Pulmonary artery endothelial cell (primary cell): ENCODE data around the gene BEND6. TPM values are rescaled to one million over a fixed set of nuclear protein-coding genes. Genes with fewer than 3 reads are reported as not detected.

Source experiments
- DNase-seq: peaks from one replicate; pipeline ENCODE4 v3.0.0-alpha.2; 2011; ENCODE audit warnings: low read depth, low spot score
- total RNA-seq: library from RNA; depleted of rRNA; stranded (reverse); fragments of >200 nt; gene quantifications from 2 replicates; pipeline ENCODE4 v1.2.3, GENCODE V29; 2014

Gene BEND6
- total RNA-seq, 1 donor from 2014 or later, result 1.2 TPM

DNA sequence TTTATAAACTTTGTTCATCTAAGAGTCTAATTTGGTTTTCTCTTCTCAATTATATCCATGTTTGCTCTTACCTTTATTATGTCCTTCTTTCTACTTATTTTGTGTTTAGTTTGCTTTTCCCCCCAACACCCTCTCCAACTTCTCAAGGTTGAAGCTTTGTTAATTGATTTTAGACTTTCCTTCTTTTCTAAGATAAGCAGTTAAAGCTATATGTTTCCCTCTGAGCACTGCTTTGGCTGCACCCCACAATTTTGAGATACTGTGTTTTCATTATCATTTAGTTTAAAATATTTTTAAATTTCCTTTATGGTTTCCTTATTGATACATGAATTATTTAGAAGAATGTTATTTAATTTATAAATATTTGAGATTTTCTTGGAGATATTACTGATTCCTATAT is 13.9 kb upstream of the BEND6 start:
- DNase-seq, result no peak

DNA sequence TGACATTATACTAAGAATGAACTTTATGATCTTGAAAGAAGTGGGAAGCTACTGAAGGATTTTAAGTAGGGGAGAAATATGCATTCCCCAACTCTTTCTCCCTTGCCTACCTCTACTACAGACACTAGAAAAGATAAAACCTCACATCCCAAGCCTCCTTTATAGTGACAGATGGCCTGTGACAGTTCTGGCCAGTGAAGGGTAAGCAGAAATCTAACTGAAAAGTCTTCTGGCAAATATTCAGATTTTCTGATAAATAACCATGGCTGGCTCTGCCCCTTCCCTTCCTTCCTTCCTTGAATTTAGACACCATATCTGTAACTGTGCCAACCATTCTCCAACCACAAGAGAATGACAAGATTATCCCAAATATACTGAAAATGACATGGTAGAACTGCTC is 10.2 kb upstream of the BEND6 start:
- no peak for DNase-seq

- DNase-seq, result no peak
Observed at GRCh38 chr6:56946368-56946767, 8.5 kb upstream of the BEND6 start.

- no peak for DNase-seq
Observed at GRCh38 chr6:56947924-56948323, 7.0 kb upstream of the BEND6 start.

- no peak for DNase-seq
Observed at GRCh38 chr6:56949265-56949664, 5.6 kb upstream of the BEND6 start.

GRCh38 chr6:56949925-56950495 is 4.9 kb upstream of the BEND6 start:
- no peak for DNase-seq

- DNase-seq, result no peak
Observed at GRCh38 chr6:56951049-56951831, 3.7 kb upstream of the BEND6 start.

DNA sequence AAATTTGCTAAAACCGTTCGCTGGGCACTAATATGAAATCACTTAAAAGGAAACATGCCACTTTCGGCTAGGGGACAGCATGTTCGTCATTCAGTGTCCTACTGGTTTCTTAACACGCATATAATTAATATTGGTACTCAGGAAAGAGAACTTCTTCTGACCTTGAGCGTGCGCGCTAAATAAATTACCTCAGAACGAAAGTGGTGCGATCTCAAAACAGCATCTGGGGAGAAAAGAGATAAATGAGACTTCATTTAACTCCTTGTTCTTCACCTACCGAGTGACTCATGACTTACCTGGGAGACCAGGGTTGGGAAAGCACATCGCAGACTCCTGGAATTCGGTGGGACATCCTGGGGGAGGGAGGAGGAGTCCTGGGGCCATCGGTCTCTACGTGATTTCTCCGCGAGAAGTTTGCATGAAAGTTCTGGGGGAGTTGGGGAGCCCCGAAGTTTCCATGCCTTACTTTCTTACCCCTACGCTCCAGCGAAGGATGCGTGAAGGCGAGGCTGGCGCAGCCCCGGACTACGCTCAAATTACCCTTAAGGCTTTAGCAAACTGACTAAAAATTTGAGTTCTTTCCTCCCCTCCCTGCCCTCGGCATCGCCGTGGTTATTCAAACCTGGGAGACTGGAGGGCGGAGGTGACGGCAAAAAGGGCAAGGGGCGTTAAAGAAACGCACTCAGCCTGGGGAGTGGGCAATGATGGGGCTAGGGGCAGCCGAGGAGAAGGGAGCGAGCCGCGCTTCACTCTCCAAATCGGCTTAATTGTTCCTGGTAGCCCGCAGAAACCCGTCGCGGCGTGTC is 1.1 kb upstream of the BEND6 start:
- DNase-seq, result no peak

- peak; percentile 53 for DNase-seq
Observed at GRCh38 chr6:56955171-56956155, 556 bp downstream of the BEND6 start.

DNA sequence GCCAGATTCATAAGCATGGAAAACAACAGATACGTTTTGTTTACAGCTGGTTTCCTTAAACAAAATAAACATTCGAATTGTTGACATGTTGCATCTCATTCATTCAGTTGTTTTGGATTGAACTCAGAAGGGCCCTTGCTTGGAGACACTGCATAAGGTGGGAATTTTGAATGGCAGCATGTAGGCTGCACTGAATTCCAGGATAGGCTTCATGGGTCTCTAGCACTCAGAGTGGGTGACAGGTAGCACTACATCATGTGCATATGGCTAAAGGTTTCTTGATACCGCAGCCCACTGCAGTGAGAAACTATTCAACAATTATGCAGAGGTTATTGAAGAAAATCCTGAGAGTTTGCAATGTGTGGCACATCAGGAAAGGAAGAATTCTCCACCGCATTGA is 1.6 kb downstream of the BEND6 start:
- no peak for DNase-seq

- no peak for DNase-seq
Observed at GRCh38 chr6:56957856-56958255, 2.9 kb downstream of the BEND6 start.

GRCh38 chr6:56958481-56958880 is 3.6 kb downstream of the BEND6 start:
- no peak for DNase-seq

GRCh38 chr6:56959094-56959493 is 4.2 kb downstream of the BEND6 start:
- no peak for DNase-seq

DNA sequence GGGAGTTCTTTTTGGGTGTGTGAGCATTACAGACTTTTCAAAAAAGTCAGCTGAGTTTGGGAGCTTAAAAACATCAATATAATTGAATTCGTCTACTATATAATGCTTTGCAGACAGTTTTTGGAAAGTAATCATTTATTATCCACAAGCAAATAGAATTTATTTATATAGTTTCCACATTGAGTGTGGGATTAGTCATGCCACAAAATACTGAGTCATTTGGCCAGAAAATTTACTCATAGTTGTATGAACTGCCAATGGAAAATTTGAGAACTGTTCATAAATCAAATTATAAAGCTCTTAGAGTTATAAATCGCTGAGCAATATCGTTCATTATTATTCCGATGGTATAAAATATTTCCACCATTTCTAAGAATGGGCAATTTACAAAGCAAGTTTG is 5.0 kb downstream of the BEND6 start:
- DNase-seq, result no peak

DNA sequence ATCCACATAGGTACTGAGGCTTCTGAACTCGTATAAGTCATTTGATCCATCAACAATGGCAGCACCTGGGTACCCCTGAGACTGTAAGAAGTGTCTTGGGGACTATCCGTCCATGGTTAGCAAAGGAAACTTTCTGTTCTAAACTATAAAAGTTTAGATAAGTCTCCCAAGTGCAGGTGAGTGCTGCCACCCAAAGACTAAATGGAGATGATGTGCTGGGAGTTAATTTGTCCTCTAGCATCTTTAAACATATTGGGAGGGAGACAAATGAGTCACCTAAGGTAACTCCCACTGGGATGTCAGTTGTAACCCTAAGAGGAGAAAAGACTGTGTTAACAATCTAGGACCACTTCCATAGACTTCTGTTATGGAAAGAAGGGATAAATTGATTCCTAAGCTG is 6.2 kb downstream of the BEND6 start:
- DNase-seq, result no peak

- no peak for DNase-seq
Observed at GRCh38 chr6:56962441-56962840, 7.5 kb downstream of the BEND6 start.

DNA sequence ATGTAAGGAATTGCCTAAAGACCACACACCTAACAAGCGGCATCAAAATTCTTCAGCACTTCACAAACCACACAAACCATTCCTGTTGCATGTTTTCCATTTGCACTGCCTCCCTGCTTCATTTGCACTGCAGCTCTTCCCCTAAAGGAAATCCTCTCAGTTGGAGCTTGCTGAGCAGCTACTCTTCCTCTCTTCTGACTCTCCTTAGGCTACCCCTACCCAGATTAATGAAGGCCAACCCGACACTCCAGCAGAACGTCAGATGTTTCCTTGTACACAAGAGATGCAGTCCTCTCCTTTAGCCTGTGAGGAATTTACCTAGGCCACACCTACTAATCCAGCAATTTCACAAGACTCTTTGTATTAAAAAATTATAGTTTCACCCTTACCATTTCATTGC is 8.1 kb downstream of the BEND6 start:
- DNase-seq, result no peak

- DNase-seq, result no peak
Observed at GRCh38 chr6:56963793-56964192, 8.9 kb downstream of the BEND6 start.

DNA sequence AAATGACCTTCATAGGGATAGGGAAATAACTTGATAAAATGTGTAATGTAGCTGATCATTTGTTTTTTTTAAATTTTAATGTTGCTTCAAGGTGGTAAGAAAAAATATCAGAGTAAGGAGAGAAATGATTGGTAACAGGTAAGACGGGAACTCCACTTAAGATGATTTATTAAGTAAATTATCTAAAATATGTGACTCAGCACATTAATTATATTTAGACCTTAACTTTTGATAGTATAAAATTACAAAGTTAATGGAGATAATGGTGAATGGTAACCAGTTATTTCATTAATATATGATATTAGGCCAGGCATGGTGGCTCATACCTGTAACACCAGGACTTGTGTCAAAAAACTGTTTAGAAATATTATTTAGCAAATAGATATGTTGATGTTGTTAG is 10.2 kb downstream of the BEND6 start:
- no peak for DNase-seq

DNA sequence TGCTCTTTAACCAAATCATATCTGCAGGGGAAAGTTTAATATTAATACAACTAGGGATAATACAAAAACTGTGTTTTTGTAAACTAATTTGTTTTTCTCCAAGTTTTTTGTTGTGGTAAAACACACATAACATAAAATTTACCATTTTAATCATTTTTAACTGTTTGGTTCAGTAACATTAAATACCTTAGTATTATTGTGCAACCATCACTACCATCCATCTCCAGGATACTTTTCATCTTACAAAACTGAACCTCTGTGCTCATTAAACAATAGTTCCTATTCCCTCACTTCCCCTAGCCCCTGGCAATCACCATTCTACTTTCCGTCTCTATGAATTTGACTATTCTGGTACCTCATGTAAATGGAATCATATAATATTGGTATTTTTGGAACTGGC is 15.9 kb downstream of the BEND6 start:
- DNase-seq, result no peak

DNA sequence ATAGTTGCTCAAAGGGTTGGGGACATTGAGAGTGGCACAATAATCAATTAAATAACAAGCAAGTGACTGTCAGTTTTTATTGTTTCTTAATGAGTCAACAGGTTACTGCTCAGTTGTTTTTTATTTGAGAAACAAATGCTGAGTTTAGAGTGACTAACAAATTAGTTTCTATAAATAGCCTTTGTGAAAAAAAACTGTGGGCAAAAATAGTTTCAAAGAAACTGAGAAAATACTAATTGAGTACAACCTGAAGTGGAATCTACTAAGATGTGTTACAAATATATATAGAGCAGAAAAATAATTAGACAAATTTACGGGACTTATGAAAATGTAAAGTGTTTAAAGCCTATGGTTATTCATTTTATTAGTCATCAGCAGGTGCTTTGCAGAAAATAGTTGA is 22.3 kb downstream of the BEND6 start:
- no peak for DNase-seq
